ENCODE measurements around the gene TBC1D4.

Gene TBC1D4

DNA sequence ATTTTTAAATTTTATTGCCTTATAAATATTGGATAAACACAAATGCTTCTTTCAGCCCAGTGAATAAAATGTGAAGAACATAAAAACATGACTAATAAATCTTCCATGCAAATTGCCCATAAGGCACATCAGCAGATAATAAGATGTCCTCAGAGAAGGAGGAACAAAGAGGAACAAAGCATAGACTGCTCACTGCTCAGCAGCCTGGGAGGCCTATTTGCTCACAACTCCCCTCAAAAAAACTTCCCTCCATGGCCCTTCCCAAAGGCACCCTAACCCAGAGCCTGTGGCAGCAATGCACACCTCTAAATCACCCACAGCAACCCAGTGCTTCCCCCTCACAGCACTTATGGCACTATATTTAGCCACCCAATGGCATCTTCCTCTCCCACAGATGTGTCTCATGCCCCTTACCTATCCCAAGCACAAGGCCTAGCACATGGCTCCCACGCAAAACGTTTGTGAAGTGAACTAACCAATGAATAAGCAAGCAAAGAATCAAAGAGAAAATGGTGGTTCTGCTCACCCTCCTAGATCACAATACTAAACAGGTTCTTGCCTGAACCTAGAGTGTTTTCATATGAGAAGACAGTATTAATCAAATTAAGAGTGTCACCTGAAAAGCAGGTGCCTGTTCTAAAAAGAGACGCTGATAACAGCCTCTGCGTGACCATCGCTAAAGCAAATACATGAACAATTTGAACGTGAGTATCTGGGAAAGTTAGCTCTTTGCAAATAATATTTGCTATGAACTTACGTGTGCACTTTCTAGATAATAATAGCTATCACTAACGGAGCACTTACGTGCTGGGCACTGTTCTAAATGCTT is 96.9 kb downstream of the TBC1D4 start:
- DNase-seq (ENCODE audit: low read depth): no peak

GRCh38 chr13:75383064-75383715 is 98.8 kb downstream of the TBC1D4 start:
- DNase-seq (ENCODE audit: low read depth): no peak

GRCh38 chr13:75378301-75378700 is 103.7 kb downstream of the TBC1D4 start:
- DNase-seq (ENCODE audit: low read depth): no peak

DNA sequence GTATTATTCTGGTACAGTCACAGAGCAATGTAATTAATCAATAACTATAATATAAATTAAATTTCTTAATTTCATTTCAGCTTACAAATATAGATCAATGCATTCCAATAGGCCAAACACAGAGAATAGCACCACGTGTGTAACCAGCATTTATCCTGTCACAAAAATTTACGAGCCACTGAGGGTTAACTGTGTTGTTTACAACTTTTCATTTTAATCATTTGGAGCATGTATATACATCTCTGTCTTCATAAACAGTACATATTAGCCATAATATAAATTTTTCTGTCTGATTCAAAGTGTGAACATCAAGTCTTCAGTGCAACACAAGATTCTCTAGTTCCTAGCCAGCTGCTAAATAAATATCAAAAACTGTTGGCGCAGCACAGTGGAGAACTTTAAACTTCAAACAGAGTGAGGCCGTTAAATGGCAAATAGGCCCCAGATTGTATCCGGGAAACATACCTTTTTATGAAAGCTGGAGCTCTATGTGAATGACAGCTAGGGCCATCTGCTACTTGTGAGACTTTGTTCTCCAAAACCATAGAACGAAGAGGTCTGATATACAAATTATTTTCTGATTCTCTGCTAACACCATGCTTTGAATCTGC is 105.1 kb downstream of the TBC1D4 start:
- no peak for DNase-seq (ENCODE audit: low read depth)

- DNase-seq (ENCODE audit: low read depth): no peak
Measured at GRCh38 chr13:75375329-75375728, 106.6 kb downstream of the TBC1D4 start.

DNA sequence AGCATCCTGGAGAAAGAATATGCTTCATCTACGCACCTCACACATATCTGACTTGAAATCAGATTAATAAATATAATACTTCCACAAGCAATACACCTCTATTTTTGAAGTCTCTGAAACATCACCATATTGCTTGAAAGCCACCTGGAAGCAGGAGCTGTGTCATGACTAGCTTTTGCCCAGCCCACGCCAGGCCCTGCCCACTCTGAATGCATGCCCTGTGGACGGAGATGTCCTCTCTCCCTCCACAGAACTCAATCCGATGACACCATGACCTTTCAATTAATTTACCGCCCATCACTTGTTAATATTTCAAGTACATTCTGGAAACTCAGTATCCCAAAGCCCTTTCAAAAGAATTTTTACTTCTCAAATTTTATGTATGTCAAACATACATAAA is 108.0 kb downstream of the TBC1D4 start:
- no peak for DNase-seq (ENCODE audit: low read depth)

DNA sequence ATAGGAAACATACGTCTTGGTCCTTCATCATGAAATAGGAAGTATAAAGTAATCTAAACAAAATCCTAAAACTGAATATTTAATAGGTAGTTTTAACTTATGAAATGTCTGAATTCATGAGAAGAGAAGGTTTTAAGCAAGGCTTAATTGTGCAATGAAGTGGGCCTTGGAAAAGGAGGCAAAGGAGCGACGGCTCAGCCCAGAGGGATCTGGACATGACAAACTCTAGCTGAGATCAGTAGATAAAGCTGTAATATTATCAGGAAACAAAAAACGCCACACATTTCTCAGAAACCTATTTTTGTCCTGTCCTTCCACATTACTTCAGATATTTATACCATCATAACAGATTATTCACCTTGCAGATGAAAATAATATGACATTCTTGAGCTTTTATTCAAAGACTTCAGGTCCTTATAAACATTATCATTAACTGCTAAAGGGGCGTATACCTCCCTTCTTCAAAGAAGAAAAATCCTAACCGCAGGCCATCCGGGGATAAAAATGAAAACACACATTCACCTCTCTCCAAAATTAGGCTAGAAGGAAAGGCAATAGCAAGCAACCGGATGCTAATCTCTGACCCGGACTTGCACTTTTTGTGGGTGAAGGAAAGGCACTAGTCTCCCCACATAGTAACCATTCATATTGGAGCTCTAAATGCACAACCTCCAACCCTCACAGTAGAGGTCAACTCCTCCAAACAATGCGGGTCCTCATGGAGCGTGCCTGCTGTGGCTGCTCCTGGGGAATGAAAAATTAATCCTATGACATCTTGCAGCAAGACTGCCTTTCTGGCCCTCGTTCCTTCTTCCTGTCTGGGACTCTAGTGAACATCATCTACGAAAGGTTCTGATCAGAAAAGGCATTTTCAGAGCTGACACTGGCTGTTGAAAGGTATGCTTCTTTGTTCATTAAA is 108.8 kb downstream of the TBC1D4 start:
- DNase-seq (ENCODE audit: low read depth): no peak

DNA sequence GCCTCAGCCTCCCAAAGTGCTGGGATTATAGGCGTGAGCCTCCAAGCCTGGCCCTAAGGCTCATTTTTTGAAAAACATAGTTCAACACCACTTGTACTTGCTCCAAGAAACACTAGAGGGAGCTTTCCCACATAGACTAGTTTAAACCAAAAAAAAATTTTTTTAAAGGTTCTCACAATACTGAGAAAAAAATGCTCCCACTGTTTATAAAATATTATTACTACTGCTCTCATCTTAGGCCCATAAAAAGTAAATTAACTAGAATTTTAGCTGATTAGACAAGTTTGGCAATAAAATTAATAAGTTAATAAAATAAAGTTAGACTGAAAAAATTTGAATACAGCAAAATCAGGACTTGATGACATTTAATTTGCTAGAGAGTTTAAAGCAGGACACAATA is 109.5 kb downstream of the TBC1D4 start:
- peak; percentile 55 for DNase-seq (ENCODE audit: low read depth)

DNA sequence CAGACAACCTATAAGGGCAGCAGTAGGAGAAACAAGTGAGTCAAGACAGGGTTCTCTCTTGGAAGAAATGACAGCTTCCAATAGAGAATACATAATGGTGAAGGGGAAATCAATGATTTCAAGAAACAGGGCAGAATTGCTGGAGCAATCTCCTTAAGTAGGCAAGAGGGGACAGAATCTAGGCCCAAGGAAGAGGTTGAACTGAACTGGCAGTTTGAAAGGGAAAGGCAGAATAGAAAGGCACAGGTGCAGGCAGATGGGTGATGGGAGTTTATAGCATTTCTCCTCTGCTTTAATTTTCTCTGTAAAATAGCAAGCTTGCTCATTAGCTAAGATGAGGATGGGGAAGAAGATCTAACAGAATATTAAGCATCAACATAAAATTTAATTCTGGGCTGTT is 110.8 kb downstream of the TBC1D4 start:
- no peak for DNase-seq (ENCODE audit: low read depth)

DNA sequence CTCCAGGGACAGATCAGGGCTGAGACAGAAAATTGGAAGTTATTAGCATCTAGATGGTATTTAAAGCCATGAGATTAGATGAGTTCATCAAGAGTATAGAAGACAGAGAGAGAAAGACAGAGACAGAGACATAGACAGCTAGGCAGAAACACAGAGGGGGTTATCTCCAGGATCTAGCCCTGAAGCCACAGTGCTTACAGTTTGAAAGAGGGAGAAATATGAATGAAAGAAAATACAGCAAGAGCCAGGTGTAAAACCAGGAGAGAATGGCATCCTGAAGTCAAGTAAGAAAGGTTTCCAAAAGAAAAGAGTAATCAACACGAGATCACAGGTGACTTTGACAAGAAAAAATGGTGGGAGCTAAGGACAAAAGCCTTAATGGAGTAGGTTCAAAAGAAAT is 111.2 kb downstream of the TBC1D4 start:
- no peak for DNase-seq (ENCODE audit: low read depth)

DNA sequence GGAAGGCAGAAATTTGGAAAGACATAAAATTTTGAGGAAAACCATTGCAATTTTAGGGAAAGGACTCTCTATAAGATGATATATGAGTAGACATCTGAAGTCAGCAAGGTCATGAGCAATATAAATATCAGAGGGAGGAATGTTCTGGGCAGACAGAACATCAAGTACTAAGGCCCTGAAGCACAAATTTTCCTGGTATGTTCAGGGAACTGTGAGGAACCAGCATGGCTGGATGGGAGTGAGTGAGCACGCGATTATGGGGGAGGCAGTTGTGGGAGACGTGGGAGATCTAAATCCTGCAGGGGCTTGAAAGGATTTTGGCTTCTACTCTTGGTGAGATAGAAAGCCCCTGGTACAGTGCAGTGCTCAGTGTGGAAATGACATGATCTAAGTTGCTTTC is 112.0 kb downstream of the TBC1D4 start:
- DNase-seq (ENCODE audit: low read depth): no peak

DNA sequence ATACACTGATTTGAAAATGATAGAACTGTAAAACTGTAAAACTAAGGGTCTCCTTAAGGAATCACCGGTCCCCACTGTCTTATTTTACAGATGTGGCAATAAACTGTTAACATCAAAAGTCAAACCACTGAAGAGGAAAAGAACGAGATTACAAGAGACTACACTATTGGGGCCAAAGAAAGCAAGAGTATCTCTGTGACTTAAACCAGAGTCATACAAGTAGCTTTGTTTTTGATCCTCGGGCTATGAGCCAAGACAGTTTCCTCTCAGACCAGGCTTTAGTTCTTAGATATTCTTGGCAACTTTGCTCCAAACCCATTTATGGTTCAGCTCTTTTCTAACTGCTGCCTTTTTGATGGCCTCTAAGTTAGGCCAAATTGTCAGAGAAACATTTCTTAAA is 113.8 kb downstream of the TBC1D4 start:
- DNase-seq (ENCODE audit: low read depth): peak; percentile 94

DNA sequence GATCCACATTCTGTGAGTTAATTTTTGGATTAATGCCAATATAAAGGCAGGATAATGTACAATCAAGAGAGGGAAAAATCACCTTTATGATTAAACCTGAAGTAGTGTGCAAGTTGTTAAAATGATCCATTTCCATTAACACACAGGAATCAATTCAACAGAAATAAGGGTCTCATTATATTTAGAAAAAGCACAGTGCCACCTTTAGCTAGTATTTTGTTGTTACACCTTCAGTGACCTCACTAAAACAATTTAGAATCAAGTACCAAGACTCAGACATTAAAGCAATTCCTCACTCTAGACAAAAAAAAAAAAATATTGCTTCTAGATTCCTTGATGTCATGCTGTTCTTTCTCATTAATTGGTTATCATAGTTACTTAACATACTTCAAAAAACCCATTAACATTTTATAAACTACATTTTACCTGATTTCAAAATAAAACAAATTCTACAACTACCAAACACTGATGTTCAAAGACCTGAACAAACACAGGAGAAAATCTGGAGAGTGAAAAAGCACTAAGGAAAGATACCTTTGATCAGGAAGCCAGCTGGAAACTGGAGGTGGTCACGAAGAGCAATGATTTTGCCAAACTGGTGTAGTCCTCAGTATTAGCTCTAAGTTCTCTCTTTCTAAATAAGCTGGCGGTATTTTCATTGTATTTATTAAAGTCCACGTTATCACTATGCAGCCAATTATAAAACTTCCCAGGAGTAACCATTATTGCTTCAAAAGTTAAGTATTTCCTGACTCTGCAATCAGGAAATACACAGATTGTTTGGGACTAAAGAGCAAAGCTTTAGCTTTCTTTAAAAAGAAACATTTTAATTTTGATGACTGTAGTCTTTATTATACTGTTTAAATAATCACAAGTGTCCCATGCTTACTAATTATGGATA is 115.3 kb downstream of the TBC1D4 start:
- DNase-seq (ENCODE audit: low read depth): peak; percentile 40

GRCh38 chr13:75365724-75366173 is 116.2 kb downstream of the TBC1D4 start:
- peak; percentile 83 for DNase-seq (ENCODE audit: low read depth)

DNA sequence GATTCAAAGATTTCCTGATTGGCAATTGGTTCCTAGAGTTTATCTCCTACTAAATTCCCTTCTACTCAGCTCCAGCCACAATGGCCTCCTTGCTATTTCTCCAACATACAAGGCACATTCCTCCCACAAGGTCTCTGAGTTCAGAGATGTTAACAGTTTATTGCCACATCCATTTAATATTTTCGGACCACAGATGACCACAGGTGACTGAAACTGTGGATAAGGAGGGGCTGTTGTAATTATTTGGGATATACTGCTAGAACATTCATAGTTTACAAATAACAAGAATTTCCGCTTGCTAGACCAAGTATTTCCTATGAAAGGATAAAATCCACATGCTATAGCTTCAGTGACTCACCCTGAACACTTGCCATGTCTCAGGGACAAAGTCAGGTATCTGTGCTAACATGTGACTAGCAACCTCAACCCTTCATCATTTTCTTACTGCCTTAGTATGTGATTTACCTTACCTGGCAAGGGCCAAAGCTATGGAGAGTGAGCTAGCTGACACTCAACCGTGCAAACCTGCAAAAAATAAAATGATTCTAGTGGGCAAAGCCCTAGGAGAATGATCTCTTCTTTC is 117.7 kb downstream of the TBC1D4 start:
- DNase-seq (ENCODE audit: low read depth): peak; percentile 55

DNA sequence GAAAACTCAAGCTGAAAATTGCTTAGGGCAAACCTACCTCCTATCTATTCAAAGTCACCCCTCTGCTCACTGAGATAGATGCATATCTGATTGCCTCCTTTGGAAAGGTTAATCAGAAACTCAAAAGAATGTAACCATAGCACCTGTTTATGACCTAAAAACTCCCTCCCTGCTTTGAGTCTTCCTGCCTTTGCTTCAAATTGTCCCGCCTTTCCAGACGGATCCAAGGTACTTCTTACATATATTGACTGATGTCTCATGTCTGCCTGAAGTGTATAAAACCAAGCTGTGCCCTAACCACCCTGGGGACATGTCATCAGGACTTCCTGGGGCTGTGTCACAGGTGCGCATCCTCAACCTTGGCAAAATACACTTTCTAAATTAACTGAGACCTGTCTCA is 118.6 kb downstream of the TBC1D4 start:
- DNase-seq (ENCODE audit: low read depth): no peak

- DNase-seq (ENCODE audit: low read depth): no peak
Measured at GRCh38 chr13:75362026-75362425, 119.9 kb downstream of the TBC1D4 start.

DNA sequence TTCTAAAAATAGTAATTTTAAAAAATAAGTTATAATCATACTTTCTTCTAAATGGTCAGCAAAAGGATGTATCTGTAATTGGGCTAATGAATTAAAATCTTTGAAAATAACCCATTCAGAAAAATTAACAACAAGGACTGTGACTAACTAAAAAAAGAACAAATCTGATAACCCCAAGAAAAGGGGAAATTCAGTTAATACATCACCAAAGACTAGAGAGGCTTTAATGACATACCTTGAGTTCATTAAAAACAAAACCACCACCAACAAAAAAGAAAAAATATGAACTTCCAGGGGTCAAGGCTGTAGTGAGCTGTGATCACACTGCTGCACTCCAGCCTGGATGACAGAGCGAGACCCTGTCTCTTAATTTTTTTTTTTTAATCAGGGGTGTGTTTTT is 121.8 kb downstream of the TBC1D4 start:
- no peak for DNase-seq (ENCODE audit: low read depth)

- peak; percentile 94 for DNase-seq (ENCODE audit: low read depth)
Measured at GRCh38 chr13:75359266-75359665, 122.7 kb downstream of the TBC1D4 start.

- peak; percentile 84 for DNase-seq (ENCODE audit: low read depth)
Measured at GRCh38 chr13:75357576-75358289, 124.2 kb downstream of the TBC1D4 start.

Measured in iris pigment epithelial cell (primary cell).